ENCODE measurements around the gene KCNMB2.

The KCNMB2 gene

DNA sequence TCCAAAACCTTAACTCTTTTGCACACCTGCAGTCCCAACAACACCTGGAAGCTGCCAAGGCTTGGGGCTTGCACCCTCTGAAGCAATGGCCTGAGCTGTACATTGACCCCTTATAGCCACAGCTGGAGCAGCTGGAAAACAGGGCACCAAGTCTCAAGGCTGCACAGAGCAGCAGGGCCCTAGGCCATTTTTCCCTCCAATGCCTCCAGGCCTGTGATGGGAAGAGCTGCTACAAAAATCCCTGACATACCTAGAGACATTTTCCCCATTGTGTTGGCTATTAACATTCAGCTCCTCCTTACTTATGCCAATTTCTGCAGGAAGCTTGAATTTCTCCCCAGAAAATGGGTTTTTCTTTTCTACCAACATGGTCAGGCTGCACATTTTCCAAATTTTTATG, 304.4 kb downstream of the KCNMB2 start:
- no peak for TF ChIP-seq POLR2AphosphoS5 (IDR thresholded peaks at IDR 0.05; ENCODE audit: low read depth)
- no peak for TF ChIP-seq SPI1 (IDR thresholded peaks at IDR 0.05; ENCODE audit: borderline replicate concordance, low read depth)
- TF ChIP-seq GABPA (IDR thresholded peaks at IDR 0.05; ENCODE audit: low read depth), result no peak
- TF ChIP-seq, protein P1, sequence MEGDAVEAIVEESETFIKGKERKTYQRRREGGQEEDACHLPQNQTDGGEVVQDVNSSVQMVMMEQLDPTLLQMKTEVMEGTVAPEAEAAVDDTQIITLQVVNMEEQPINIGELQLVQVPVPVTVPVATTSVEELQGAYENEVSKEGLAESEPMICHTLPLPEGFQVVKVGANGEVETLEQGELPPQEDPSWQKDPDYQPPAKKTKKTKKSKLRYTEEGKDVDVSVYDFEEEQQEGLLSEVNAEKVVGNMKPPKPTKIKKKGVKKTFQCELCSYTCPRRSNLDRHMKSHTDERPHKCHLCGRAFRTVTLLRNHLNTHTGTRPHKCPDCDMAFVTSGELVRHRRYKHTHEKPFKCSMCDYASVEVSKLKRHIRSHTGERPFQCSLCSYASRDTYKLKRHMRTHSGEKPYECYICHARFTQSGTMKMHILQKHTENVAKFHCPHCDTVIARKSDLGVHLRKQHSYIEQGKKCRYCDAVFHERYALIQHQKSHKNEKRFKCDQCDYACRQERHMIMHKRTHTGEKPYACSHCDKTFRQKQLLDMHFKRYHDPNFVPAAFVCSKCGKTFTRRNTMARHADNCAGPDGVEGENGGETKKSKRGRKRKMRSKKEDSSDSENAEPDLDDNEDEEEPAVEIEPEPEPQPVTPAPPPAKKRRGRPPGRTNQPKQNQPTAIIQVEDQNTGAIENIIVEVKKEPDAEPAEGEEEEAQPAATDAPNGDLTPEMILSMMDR (IDR thresholded peaks at IDR 0.05; ENCODE audit: insufficient read depth, low read length), result no peak
- TF ChIP-seq, protein P2, sequence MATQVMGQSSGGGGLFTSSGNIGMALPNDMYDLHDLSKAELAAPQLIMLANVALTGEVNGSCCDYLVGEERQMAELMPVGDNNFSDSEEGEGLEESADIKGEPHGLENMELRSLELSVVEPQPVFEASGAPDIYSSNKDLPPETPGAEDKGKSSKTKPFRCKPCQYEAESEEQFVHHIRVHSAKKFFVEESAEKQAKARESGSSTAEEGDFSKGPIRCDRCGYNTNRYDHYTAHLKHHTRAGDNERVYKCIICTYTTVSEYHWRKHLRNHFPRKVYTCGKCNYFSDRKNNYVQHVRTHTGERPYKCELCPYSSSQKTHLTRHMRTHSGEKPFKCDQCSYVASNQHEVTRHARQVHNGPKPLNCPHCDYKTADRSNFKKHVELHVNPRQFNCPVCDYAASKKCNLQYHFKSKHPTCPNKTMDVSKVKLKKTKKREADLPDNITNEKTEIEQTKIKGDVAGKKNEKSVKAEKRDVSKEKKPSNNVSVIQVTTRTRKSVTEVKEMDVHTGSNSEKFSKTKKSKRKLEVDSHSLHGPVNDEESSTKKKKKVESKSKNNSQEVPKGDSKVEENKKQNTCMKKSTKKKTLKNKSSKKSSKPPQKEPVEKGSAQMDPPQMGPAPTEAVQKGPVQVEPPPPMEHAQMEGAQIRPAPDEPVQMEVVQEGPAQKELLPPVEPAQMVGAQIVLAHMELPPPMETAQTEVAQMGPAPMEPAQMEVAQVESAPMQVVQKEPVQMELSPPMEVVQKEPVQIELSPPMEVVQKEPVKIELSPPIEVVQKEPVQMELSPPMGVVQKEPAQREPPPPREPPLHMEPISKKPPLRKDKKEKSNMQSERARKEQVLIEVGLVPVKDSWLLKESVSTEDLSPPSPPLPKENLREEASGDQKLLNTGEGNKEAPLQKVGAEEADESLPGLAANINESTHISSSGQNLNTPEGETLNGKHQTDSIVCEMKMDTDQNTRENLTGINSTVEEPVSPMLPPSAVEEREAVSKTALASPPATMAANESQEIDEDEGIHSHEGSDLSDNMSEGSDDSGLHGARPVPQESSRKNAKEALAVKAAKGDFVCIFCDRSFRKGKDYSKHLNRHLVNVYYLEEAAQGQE (IDR thresholded peaks at IDR 0.05; ENCODE audit: insufficient replicate concordance, low read depth), result no peak
- no peaks in the 10 kb centered on the region for H3K27me3 ChIP-seq (ENCODE audit: insufficient read depth, poor library complexity, severe bottlenecking)
- DNase-seq (ENCODE audit: low read depth in 1 of 2, low spot score in 1 of 2), result no peak
- H3K4me3 ChIP-seq (replicated peaks; ENCODE audit: insufficient read depth, low read length), result no peak overlapping the region
- H3K27ac ChIP-seq (replicated peaks), result no peak overlapping the region

DNA sequence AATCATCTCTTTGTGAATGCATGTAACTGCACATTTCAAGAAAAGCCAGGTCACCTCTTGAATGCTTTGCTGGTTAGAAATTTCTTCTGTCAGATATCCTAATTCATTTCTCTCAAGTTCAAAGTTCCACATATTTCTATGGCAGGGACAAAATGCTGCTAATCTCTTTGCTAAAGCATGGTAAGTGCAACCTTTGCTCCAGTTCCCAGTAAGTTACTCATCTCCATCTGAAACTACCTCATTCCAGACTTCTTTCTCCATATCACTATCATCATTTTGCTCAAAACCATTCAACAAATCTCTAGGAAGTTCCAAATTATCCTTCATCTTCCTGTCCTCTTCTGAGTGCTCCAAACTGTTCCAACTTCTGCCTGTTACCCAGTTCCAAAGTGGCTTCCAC, 304.8 kb downstream of the KCNMB2 start:
- H3K27me3 ChIP-seq (ENCODE audit: insufficient read depth, poor library complexity, severe bottlenecking), result no peaks in the 10 kb centered on the region
- no peak for DNase-seq (ENCODE audit: low read depth in 1 of 2, low spot score in 1 of 2)
- no peak overlapping the region for H3K27ac ChIP-seq (replicated peaks)
- H3K4me3 ChIP-seq (replicated peaks; ENCODE audit: insufficient read depth, low read length), result no peak overlapping the region
- TF ChIP-seq POLR2AphosphoS5 (IDR thresholded peaks at IDR 0.05; ENCODE audit: low read depth), result no peak
- TF ChIP-seq GABPA (IDR thresholded peaks at IDR 0.05; ENCODE audit: low read depth), result no peak
- TF ChIP-seq SPI1 (IDR thresholded peaks at IDR 0.05; ENCODE audit: borderline replicate concordance, low read depth), result no peak
- TF ChIP-seq, protein P1 (IDR thresholded peaks at IDR 0.05; ENCODE audit: insufficient read depth, low read length), result no peak
- TF ChIP-seq, protein P2 (IDR thresholded peaks at IDR 0.05; ENCODE audit: insufficient replicate concordance, low read depth), result no peak

DNA sequence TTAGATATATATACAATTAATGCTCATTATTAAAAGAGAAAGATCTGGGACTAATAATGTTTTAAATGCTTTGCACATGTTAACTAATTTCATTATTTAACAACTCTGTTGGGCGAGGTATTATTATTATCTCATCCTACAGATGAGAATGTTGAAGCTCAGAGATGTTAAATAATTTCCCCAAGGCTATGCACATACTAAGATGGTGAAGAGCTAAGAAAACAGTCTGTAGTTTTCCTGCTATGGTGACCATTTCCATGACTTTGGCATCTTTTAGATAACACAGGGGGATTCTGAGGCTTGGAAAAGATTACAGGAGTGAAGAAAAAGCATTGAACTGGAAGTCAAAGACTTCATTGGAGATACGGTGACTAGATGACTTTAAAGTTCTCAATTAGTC, 308.7 kb downstream of the KCNMB2 start:
- no peak for TF ChIP-seq POLR2AphosphoS5 (IDR thresholded peaks at IDR 0.05; ENCODE audit: low read depth)
- TF ChIP-seq GABPA (IDR thresholded peaks at IDR 0.05; ENCODE audit: low read depth), result no peak
- no peak for TF ChIP-seq SPI1 (IDR thresholded peaks at IDR 0.05; ENCODE audit: borderline replicate concordance, low read depth)
- TF ChIP-seq, protein P2 (IDR thresholded peaks at IDR 0.05; ENCODE audit: insufficient replicate concordance, low read depth), result no peak
- TF ChIP-seq, protein P1 (IDR thresholded peaks at IDR 0.05; ENCODE audit: insufficient read depth, low read length), result no peak
- no peak for DNase-seq (ENCODE audit: low read depth in 1 of 2, low spot score in 1 of 2)

More for the DNA sequence above, 308.7 kb downstream of the KCNMB2 start:
- Histone ChIP-seq H3K4me3 (replicated peaks; ENCODE audit: insufficient read depth, low read length) (no peak overlapping the region), H3K27me3 (ENCODE audit: insufficient read depth, poor library complexity, severe bottlenecking) (no peaks in the 10 kb centered on the region), H3K27ac (replicated peaks) (no peak overlapping the region)

All from HL-60 (cell line).